ENCODE results near the gene CDT1. TPM values are rescaled to one million over a fixed set of nuclear protein-coding genes. Genes with fewer than 3 reads are reported as not detected.

CDT1 gene
- total and polyA plus RNA-seq, 2 experiments from 2014 or later, result 32.6 to 187 TPM

- Histone ChIP-seq H3F3A (replicated peaks; ENCODE audit: low read depth) (no peaks in the 10 kb centered on the region), H3K4me1 (ENCODE audit: insufficient read depth) (no peaks in the 10 kb centered on the region), H3K4me3 (no peak overlapping the region), H3K27ac (ENCODE audit: low read depth) (no peak overlapping the region), H4K20me1 (replicated peaks; ENCODE audit: insufficient read depth) (no peaks in the 10 kb centered on the region), H3K9me2 (ENCODE audit: insufficient read depth) (no peaks in the 10 kb centered on the region), H3K27me3 (ENCODE audit: insufficient read depth) (no peaks in the 10 kb centered on the region), H3K36me3 (ENCODE audit: insufficient read depth) (no peaks in the 10 kb centered on the region), H3K79me2 (replicated peaks; ENCODE audit: insufficient read depth) (no peaks in the 10 kb centered on the region), H3K4me2 (no peak overlapping the region), H2AFZ (no peak overlapping the region)
- TF ChIP-seq NANOG (IDR thresholded peaks at IDR 0.05; ENCODE audit: borderline replicate concordance) (no peak), CREB1 (CRISPR knock-in tag; IDR thresholded peaks at IDR 0.05; ENCODE audit: low read depth) (no peak), EZH2phosphoT487 (IDR thresholded peaks at IDR 0.05; ENCODE audit: unreplicated experiment) (no peak), ZNF114 (CRISPR knock-in tag; IDR thresholded peaks at IDR 0.05) (no peak), EZH2 (IDR thresholded peaks at IDR 0.05; ENCODE audit: low read depth, unreplicated experiment) (no peak), ZNF331 (CRISPR knock-in tag; IDR thresholded peaks at IDR 0.05; ENCODE audit: low read depth) (no peak), JUNB (IDR thresholded peaks at IDR 0.05; ENCODE audit: unreplicated experiment) (no peak)
- 0 out of 3 replicates have a peak, but pooled peaks cover 3% of the 10 kb centered on the region for H3K4me1 Mint-ChIP-seq
- peaks cover 9% of the 10 kb centered on the region; the same call in 2 of the 3 replicates for H3K36me3 Mint-ChIP-seq (ENCODE audit: low read depth)
- no peak for ATAC-seq
- H3K27ac Mint-ChIP-seq, result no peak overlapping the region
- peaks cover 10% of the 10 kb centered on the region for H3K27me3 Mint-ChIP-seq (ENCODE audit: insufficient read depth, low read depth, poor library complexity)
- no peak overlapping the region for H3K4me3 Mint-ChIP-seq
- no peaks in the 10 kb centered on the region for H3K9me3 Mint-ChIP-seq
- DNase-seq (ENCODE audit: low spot score), result no peak
These were observed 42.5 kb downstream of the CDT1 start for GRCh38 chr16:88846088-88846487.

DNA sequence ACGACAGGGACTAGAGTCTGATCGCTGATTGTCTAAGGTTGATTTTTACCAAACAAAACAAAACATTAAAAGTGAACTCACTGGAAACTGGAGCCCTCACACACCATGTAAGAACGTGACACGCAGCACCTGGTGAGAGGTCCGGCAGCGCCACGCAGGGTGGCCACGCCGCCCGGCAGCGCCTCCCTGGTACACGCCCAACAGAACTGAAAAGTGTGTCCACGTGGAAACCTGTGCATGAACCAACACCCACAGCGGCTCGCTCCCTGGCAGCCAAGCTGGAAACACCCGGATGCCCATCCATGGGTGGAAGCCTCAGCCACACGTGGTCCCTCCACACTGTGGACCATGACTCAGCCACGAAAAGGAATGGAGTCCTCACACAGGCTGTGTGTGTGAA is 44.1 kb downstream of the CDT1 start:
- H3K27ac ChIP-seq (ENCODE audit: low read depth), result no peak overlapping the region
- Mint-ChIP-seq H3K4me3 (no peak overlapping the region), H3K9me3 (peaks cover 11% of the 10 kb centered on the region; the same call in 1 of the 3 replicates), H3K27ac (no peak overlapping the region), H3K4me1 (0 out of 3 replicates have a peak, but pooled peaks cover 3% of the 10 kb centered on the region), H3K36me3 (ENCODE audit: low read depth) (peaks cover 24% of the 10 kb centered on the region), H3K27me3 (ENCODE audit: insufficient read depth, low read depth, poor library complexity) (peaks cover 7% of the 10 kb centered on the region)
- H3K9me2 ChIP-seq (ENCODE audit: insufficient read depth), result no peaks in the 10 kb centered on the region
- H3K36me3 ChIP-seq (ENCODE audit: insufficient read depth), result no peaks in the 10 kb centered on the region
- no peak overlapping the region for H3K4me3 ChIP-seq
- no peak for DNase-seq (ENCODE audit: low spot score)
- no peaks in the 10 kb centered on the region for H3K79me2 ChIP-seq (replicated peaks; ENCODE audit: insufficient read depth)
- H3K27me3 ChIP-seq (ENCODE audit: insufficient read depth), result no peaks in the 10 kb centered on the region
- no peaks in the 10 kb centered on the region for H3K4me1 ChIP-seq (ENCODE audit: insufficient read depth)
- ATAC-seq, result no peak
- H4K20me1 ChIP-seq (replicated peaks; ENCODE audit: insufficient read depth), result no peaks in the 10 kb centered on the region
- no peak overlapping the region for H3K4me2 ChIP-seq
- H3F3A ChIP-seq (replicated peaks; ENCODE audit: low read depth), result no peaks in the 10 kb centered on the region
- no peak overlapping the region for H2AFZ ChIP-seq
- TF ChIP-seq NANOG (IDR thresholded peaks at IDR 0.05; ENCODE audit: borderline replicate concordance), result no peak
- no peak for TF ChIP-seq CREB1 (CRISPR knock-in tag; IDR thresholded peaks at IDR 0.05; ENCODE audit: low read depth)
- no peak for TF ChIP-seq ETS1 (IDR thresholded peaks at IDR 0.05)
- no peak for TF ChIP-seq EZH2 (IDR thresholded peaks at IDR 0.05; ENCODE audit: low read depth, unreplicated experiment)
- no peak for TF ChIP-seq POLR2AphosphoS5 (IDR thresholded peaks at IDR 0.05; ENCODE audit: low read depth)
- no peak for TF ChIP-seq ZNF331 (CRISPR knock-in tag; IDR thresholded peaks at IDR 0.05; ENCODE audit: low read depth)
- TF ChIP-seq, protein P1, sequence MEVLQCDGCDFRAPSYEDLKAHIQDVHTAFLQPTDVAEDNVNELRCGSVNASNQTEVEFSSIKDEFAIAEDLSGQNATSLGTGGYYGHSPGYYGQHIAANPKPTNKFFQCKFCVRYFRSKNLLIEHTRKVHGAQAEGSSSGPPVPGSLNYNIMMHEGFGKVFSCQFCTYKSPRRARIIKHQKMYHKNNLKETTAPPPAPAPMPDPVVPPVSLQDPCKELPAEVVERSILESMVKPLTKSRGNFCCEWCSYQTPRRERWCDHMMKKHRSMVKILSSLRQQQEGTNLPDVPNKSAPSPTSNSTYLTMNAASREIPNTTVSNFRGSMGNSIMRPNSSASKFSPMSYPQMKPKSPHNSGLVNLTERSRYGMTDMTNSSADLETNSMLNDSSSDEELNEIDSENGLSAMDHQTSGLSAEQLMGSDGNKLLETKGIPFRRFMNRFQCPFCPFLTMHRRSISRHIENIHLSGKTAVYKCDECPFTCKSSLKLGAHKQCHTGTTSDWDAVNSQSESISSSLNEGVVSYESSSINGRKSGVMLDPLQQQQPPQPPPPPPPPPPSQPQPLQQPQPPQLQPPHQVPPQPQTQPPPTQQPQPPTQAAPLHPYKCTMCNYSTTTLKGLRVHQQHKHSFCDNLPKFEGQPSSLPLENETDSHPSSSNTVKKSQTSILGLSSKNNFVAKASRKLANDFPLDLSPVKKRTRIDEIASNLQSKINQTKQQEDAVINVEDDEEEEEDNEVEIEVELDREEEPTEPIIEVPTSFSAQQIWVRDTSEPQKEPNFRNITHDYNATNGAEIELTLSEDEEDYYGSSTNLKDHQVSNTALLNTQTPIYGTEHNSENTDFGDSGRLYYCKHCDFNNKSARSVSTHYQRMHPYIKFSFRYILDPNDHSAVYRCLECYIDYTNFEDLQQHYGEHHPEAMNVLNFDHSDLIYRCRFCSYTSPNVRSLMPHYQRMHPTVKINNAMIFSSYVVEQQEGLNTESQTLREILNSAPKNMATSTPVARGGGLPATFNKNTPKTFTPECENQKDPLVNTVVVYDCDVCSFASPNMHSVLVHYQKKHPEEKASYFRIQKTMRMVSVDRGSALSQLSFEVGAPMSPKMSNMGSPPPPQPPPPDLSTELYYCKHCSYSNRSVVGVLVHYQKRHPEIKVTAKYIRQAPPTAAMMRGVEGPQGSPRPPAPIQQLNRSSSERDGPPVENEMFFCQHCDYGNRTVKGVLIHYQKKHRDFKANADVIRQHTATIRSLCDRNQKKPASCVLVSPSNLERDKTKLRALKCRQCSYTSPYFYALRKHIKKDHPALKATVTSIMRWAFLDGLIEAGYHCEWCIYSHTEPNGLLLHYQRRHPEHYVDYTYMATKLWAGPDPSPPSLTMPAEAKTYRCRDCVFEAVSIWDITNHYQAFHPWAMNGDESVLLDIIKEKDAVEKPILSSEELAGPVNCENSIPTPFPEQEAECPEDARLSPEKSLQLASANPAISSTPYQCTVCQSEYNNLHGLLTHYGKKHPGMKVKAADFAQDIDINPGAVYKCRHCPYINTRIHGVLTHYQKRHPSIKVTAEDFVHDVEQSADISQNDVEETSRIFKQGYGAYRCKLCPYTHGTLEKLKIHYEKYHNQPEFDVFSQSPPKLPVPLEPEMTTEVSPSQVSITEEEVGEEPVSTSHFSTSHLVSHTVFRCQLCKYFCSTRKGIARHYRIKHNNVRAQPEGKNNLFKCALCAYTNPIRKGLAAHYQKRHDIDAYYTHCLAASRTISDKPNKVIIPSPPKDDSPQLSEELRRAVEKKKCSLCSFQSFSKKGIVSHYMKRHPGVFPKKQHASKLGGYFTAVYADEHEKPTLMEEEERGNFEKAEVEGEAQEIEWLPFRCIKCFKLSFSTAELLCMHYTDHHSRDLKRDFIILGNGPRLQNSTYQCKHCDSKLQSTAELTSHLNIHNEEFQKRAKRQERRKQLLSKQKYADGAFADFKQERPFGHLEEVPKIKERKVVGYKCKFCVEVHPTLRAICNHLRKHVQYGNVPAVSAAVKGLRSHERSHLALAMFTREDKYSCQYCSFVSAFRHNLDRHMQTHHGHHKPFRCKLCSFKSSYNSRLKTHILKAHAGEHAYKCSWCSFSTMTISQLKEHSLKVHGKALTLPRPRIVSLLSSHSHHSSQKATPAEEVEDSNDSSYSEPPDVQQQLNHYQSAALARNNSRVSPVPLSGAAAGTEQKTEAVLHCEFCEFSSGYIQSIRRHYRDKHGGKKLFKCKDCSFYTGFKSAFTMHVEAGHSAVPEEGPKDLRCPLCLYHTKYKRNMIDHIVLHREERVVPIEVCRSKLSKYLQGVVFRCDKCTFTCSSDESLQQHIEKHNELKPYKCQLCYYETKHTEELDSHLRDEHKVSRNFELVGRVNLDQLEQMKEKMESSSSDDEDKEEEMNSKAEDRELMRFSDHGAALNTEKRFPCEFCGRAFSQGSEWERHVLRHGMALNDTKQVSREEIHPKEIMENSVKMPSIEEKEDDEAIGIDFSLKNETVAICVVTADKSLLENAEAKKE (CRISPR knock-in tag; IDR thresholded peaks at IDR 0.05), result no peak
- TF ChIP-seq JUNB (IDR thresholded peaks at IDR 0.05; ENCODE audit: unreplicated experiment), result no peak
- no peak for TF ChIP-seq EZH2phosphoT487 (IDR thresholded peaks at IDR 0.05; ENCODE audit: unreplicated experiment)
- TF ChIP-seq STAT1 (IDR thresholded peaks at IDR 0.05; ENCODE audit: unreplicated experiment), result no peak
